BE2C (cell line): ENCODE data around the gene NCR2.
A peak's percentile ranks its signal among the peaks of the same experiment; 100 is the strongest.

Experiments
- DNase-seq: peaks from one replicate; pipeline ENCODE4 v3.0.0-alpha.2; 2020
- H3K27me3 ChIP-seq: fragments of 250-450 bp; sonication (Bioruptor Pico); 2 replicates; pipeline ENCODE4 v1.5.1; 2020; ENCODE audit warnings: mild to moderate bottlenecking
- H3K36me3 ChIP-seq: fragments of 250-450 bp; sonication (Bioruptor Pico); 2 replicates; pipeline ENCODE4 v1.5.1; 2020; ENCODE audit warnings: mild to moderate bottlenecking
- H3K4me1 ChIP-seq: fragments of 250-450 bp; sonication (Bioruptor Pico); 2 replicates; pipeline ENCODE4 v1.5.1; 2020
- H3K4me3 ChIP-seq: 2 replicates; pipeline ENCODE4 v1.5.1; 2011; ENCODE audit warnings: low read depth, low read length
- H3K9me3 ChIP-seq: fragments of 250-450 bp; sonication (Bioruptor Pico); 2 replicates; pipeline ENCODE4 v1.5.1; 2020
- CTCF ChIP-seq: IDR thresholded peaks from 2 replicates; pipeline ENCODE4 v1.5.1; 2012; ENCODE audit warnings: mild to moderate bottlenecking, low read depth, low read length

Gene NCR2

GRCh38 chr6:41315203-41315602 is 20.2 kb upstream of the NCR2 start:
- Histone ChIP-seq H3K4me3 (no peak overlapping the region), H3K27me3 (peaks cover 54% of the 10 kb centered on the region), H3K36me3 (no peaks in the 10 kb centered on the region), H3K9me3 (no peaks in the 10 kb centered on the region), H3K4me1 (no peaks in the 10 kb centered on the region)
- TF ChIP-seq CTCF: no peak
- DNase-seq: no peak

GRCh38 chr6:41315943-41316620 is 19.3 kb upstream of the NCR2 start:
- Histone ChIP-seq H3K9me3 (no peaks in the 10 kb centered on the region), H3K27me3 (peaks cover 51% of the 10 kb centered on the region), H3K36me3 (no peaks in the 10 kb centered on the region), H3K4me1 (no peaks in the 10 kb centered on the region), H3K4me3 (no peak overlapping the region)
- DNase-seq: no peak
- TF ChIP-seq CTCF: no peak

- no peak for TF ChIP-seq CTCF
- no peak for DNase-seq
- peaks cover 35% of the 10 kb centered on the region for H3K27me3 ChIP-seq
These were observed 17.2 kb upstream of the NCR2 start for GRCh38 chr6:41318261-41318653.

GRCh38 chr6:41318654-41319565 is 16.5 kb upstream of the NCR2 start:
- Histone ChIP-seq H3K36me3 (no peaks in the 10 kb centered on the region), H3K4me1 (no peaks in the 10 kb centered on the region), H3K9me3 (no peaks in the 10 kb centered on the region), H3K27me3 (peaks cover 35% of the 10 kb centered on the region), H3K4me3 (peak overlapping the region; percentile 48)
- DNase-seq: peak; percentile 84
- peak; percentile 99 for TF ChIP-seq CTCF

More at GRCh38 chr6:41318261-41318653, 17.2 kb upstream of the NCR2 start:
- Histone ChIP-seq H3K36me3 (no peaks in the 10 kb centered on the region), H3K9me3 (no peaks in the 10 kb centered on the region), H3K4me3 (peak overlapping the region; percentile 48), H3K4me1 (no peaks in the 10 kb centered on the region)

GRCh38 chr6:41321183-41321582 is 14.2 kb upstream of the NCR2 start:
- Histone ChIP-seq H3K4me3 (no peak overlapping the region), H3K36me3 (no peaks in the 10 kb centered on the region), H3K9me3 (no peaks in the 10 kb centered on the region), H3K27me3 (peaks cover 45% of the 10 kb centered on the region), H3K4me1 (no peaks in the 10 kb centered on the region)
- no peak for TF ChIP-seq CTCF
- DNase-seq: no peak
